Activated T-cell treated with anti-CD3 and anti-CD28 coated beads for 1 hour (primary cell): ENCODE measurements around the gene SCARB1.

Experiments used
- DNase-seq: peaks from one replicate; pipeline ENCODE4 v3.0.0-alpha.2; 2020; ENCODE audit warnings: low read depth

Gene SCARB1

GRCh38 chr12:124821252-124822200 lies 42.1 kb downstream of the SCARB1 start:
- no peak for DNase-seq

- DNase-seq, result no peak
These were observed 43.5 kb downstream of the SCARB1 start for GRCh38 chr12:124820199-124820598.

GRCh38 chr12:124819525-124819924 lies 44.1 kb downstream of the SCARB1 start:
- no peak for DNase-seq

- no peak for DNase-seq
These were observed 44.6 kb downstream of the SCARB1 start for GRCh38 chr12:124819080-124819479.

GRCh38 chr12:124817076-124818000 lies 46.3 kb downstream of the SCARB1 start:
- no peak for DNase-seq

- no peak for DNase-seq
These were observed 47.3 kb downstream of the SCARB1 start for GRCh38 chr12:124816295-124816854.

GRCh38 chr12:124814741-124815613 lies 48.7 kb downstream of the SCARB1 start:
- no peak for DNase-seq

- DNase-seq, result no peak
These were observed 49.9 kb downstream of the SCARB1 start for GRCh38 chr12:124813782-124814181.

- no peak for DNase-seq
These were observed 50.7 kb downstream of the SCARB1 start for GRCh38 chr12:124812979-124813378.

GRCh38 chr12:124812356-124812755 lies 51.3 kb downstream of the SCARB1 start:
- DNase-seq, result no peak

GRCh38 chr12:124811633-124812032 lies 52.0 kb downstream of the SCARB1 start:
- DNase-seq, result no peak

- no peak for DNase-seq
These were observed 53.8 kb downstream of the SCARB1 start for GRCh38 chr12:124809878-124810277.

GRCh38 chr12:124809391-124809790 lies 54.3 kb downstream of the SCARB1 start:
- DNase-seq, result no peak

GRCh38 chr12:124808272-124808671 lies 55.4 kb downstream of the SCARB1 start:
- DNase-seq, result no peak

- DNase-seq, result no peak
These were observed 57.6 kb downstream of the SCARB1 start for GRCh38 chr12:124805876-124806668.

- no peak for DNase-seq
These were observed 58.6 kb downstream of the SCARB1 start for GRCh38 chr12:124805050-124805449.

GRCh38 chr12:124804011-124804621 lies 59.5 kb downstream of the SCARB1 start:
- no peak for DNase-seq

- no peak for DNase-seq
These were observed 61.3 kb downstream of the SCARB1 start for GRCh38 chr12:124802361-124802760.

GRCh38 chr12:124800506-124800905 lies 63.2 kb downstream of the SCARB1 start:
- no peak for DNase-seq

GRCh38 chr12:124797321-124797720 lies 66.3 kb downstream of the SCARB1 start:
- no peak for DNase-seq
